Transverse colon (tissue), 4 donors: ENCODE data around the gene NSUN4. TPM values are rescaled to one million over a fixed set of nuclear protein-coding genes. Genes with fewer than 3 reads are reported as not detected.

Experiments used
- DNase-seq: peaks from one replicate; pipeline ENCODE4 v3.0.0-alpha.2; 2019
- H3K27ac ChIP-seq, 4 donors: fragments of 200-600 bp; sonication (generic); 2 replicates each; pipeline ENCODE4 v1.5.1; 2016 to 2018; ENCODE audit warnings: inconsistent platforms in 4 of 4
- H3K27me3 ChIP-seq: fragments of 200-600 bp; sonication (generic); 2 replicates; pipeline ENCODE4 v1.5.1; 2017; ENCODE audit warnings: inconsistent platforms
- H3K36me3 ChIP-seq, 4 donors: fragments of 200-600 bp; sonication (generic); 2 replicates each; pipeline ENCODE4 v1.5.1; 2017 to 2019; ENCODE audit warnings: inconsistent platforms in 4 of 4
- H3K4me1 ChIP-seq, 4 donors: fragments of 200-600 bp; sonication (generic); 2 replicates each; pipeline ENCODE4 v1.5.1; 2017 to 2020; ENCODE audit warnings: inconsistent platforms in 4 of 4
- H3K4me3 ChIP-seq, 4 donors: fragments of 200-600 bp; sonication (generic); 1 replicate in 1 of 4; 2 replicates in 3 of 4; pipeline versions ENCODE4 v1.5.1 to v1.6.1; 2017 to 2019; ENCODE audit warnings: inconsistent platforms in 4 of 4
- H3K9me3 ChIP-seq, 2 donors: fragments of 200-600 bp; sonication (generic); 2 replicates each; pipeline ENCODE4 v1.5.1; 2017 to 2019; ENCODE audit warnings: inconsistent platforms in 2 of 2
- CTCF ChIP-seq, 5 experiments: fragments of 200-600 bp in 3 of 5; fragments of 450-650 bp in 2 of 5; sonication (generic) in 3 of 5; IDR thresholded peaks; 1 replicate in 2 of 5; 2 replicates in 3 of 5; pipeline ENCODE4 v1.5.1; 2016 to 2017; ENCODE audit warnings: antibody characterized with exemption in 5 of 5, inconsistent platforms in 3 of 5, mild to moderate bottlenecking in 2 of 5, moderate library complexity in 1 of 5
- EP300 ChIP-seq: sonication (generic); formaldehyde crosslinking; IDR thresholded peaks from one replicate; pipeline ENCODE4 v1.6.1; 2017; ENCODE audit warnings: antibody characterized with exemption, low read depth
- POLR2A ChIP-seq: fragments of 450-650 bp; IDR thresholded peaks from one replicate; pipeline ENCODE4 v1.6.1; 2016; ENCODE audit warnings: antibody characterized with exemption, mild to moderate bottlenecking, moderate library complexity
- POLR2AphosphoS5 ChIP-seq, 3 donors: sonication (generic); formaldehyde crosslinking; IDR thresholded peaks; one replicate each; pipeline ENCODE4 v1.6.1; 2016; ENCODE audit warnings: antibody characterized with exemption in 3 of 3
- WGBS, 2 donors: methylation state at CpG; one replicate each; pipeline ENCODE4 v1.1.5; 2018; ENCODE audit warnings: low coverage in 1 of 2; 5-methylcytosine and 5-hydroxymethylcytosine counted together
- in situ Hi-C, 4 donors: fragments of 200-750 bp; cut with MboI; loops; one replicate each; pipeline versions ENCODE4 v1.15.0 to v1.15.1; 2017; ENCODE audit warnings: low sequenced_read_pairs in 3 of 4, low pct_ligation_motif_present in 1 of 4, low pct_unique_long_range_greater_than_20kb in 1 of 4
- intact Hi-C: fragments of 100-400 bp; cut with DNase I; formaldehyde crosslinking; loops from one replicate; pipeline ENCODE4 v1.15.1; 2023; ENCODE audit warnings: low total_unique reads
- total RNA-seq, 4 donors: library from RNA; depleted of rRNA; stranded (reverse); fragments of >200 nt; gene quantifications; one replicate each; pipeline ENCODE4 v1.1.0, GENCODE V29; 2016

Gene NSUN4
- total RNA-seq, 4 donors from 2014 or later: 5.6 to 19.7 (median 12.9) TPM

DNA sequence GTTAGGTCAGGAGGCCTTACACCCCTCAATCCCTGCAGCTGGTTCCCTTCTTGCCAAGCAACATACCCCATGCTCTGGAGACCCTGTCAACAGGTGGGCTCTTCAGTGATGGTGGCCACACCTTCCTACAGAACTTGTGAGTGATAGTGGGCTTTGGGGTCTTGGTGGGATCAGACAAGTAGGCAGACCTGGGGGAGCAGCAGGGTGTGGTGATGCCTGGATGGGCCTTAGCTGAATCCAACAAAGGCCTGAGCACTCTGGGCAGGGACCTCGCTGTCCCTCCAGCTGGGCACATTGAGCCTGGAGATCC is 68.4 kb downstream of the NSUN4 start:
- no peak overlapping the region for H3K27ac ChIP-seq
- in situ Hi-C loops: no loop called here
- DNase-seq: no peak
- no peaks in the 10 kb centered on the region for H3K9me3 ChIP-seq
- intact Hi-C loops: loop anchor here (5.0 kb wide), 1 partner anchor 118 kb away; no protein-coding TSS in a partner anchor
- 100% methylated on average over 1 of the region's 1 CpG; no CpG with 5 or more reads in 1 of the 2 donors for WGBS, 2 donors
- H3K4me1 ChIP-seq: peaks cover 0 to 10% (median 4%) of the 10 kb centered on the region in 4 donors
- no peaks in the 10 kb centered on the region for H3K27me3 ChIP-seq
- H3K4me3 ChIP-seq: no peak overlapping the region
- TF ChIP-seq CTCF (IDR thresholded peaks at IDR 0.05) (no peak), POLR2A (no peak), EP300 (no peak), POLR2AphosphoS5 (IDR thresholded peaks at IDR 0.05) (no peak)
- no peaks in the 10 kb centered on the region for H3K36me3 ChIP-seq

GRCh38 chr1:46410156-46411009 is 69.8 kb downstream of the NSUN4 start:
- intact Hi-C loops (no loop called here), in situ Hi-C loops (no loop called here)
- no peak for TF ChIP-seq CTCF (IDR thresholded peaks at IDR 0.05)
- TF ChIP-seq POLR2A: no peak
- TF ChIP-seq POLR2AphosphoS5 (IDR thresholded peaks at IDR 0.05): no peak
- no peak for TF ChIP-seq EP300
- Histone ChIP-seq H3K4me1 (peaks cover 0 to 10% (median 4%) of the 10 kb centered on the region in 4 donors), H3K27ac (no peak overlapping the region), H3K4me3 (no peak overlapping the region), H3K9me3 (no peaks in the 10 kb centered on the region), H3K27me3 (no peaks in the 10 kb centered on the region), H3K36me3 (no peaks in the 10 kb centered on the region)
- WGBS, 2 donors: 84% methylated on average over 14 of the region's 17 CpGs; no CpG with 5 or more reads in 1 of the 2 donors
- DNase-seq: no peak

GRCh38 chr1:46411010-46411405 is 70.4 kb downstream of the NSUN4 start:
- no peak overlapping the region for H3K4me3 ChIP-seq
- TF ChIP-seq EP300: no peak
- TF ChIP-seq POLR2A: no peak
- no peak for TF ChIP-seq POLR2AphosphoS5 (IDR thresholded peaks at IDR 0.05)
- no peak for TF ChIP-seq CTCF (IDR thresholded peaks at IDR 0.05)
- no peak for DNase-seq
- in situ Hi-C loops (no loop called here), intact Hi-C loops (no loop called here)
- H3K9me3 ChIP-seq: no peaks in the 10 kb centered on the region
- 85% methylated on average over 7 of the region's 7 CpGs; no CpG with 5 or more reads in 1 of the 2 donors for WGBS, 2 donors
- peaks cover 0 to 7% (median 3%) of the 10 kb centered on the region in 4 donors for H3K4me1 ChIP-seq
- H3K27ac ChIP-seq: no peak overlapping the region
- H3K36me3 ChIP-seq: no peaks in the 10 kb centered on the region
- no peaks in the 10 kb centered on the region for H3K27me3 ChIP-seq

Other genes with a start within 250 kb of the NSUN4 start
- gene PIK3R3, start 208.2 kb upstream of the NSUN4 start, total RNA-seq: 1 to 10 TPM; 3.0 to 5.9 (median 4.7) TPM
- gene TSPAN1, start 165.7 kb upstream of the NSUN4 start, total RNA-seq: 1,000 to 10,000 TPM in 2 of 4 donors, 100 to 1,000 TPM in 2; 228 to 1,657 (median 1,038) TPM
- gene P3R3URF, start 164.3 kb upstream of the NSUN4 start, total RNA-seq: not detected
- 10 to 100 TPM; 13.3 to 35.5 (median 27.6) TPM for gene POMGNT1, start 142.4 kb upstream of the NSUN4 start, total RNA-seq
- gene LURAP1, start 137.5 kb upstream of the NSUN4 start, total RNA-seq: 1 to 10 TPM in 3 of 4 donors, not detected in 1; 1.9 to 7.0 (median 2.3) TPM
- 10 to 100 TPM in 1 of 4 donors, 1 to 10 TPM in 3; 1.3 to 69.9 (median 3.6) TPM for gene RAD54L, start 93.0 kb upstream of the NSUN4 start, total RNA-seq
- 10 to 100 TPM; 43.4 to 64.3 (median 60.5) TPM for gene LRRC41, start 37.2 kb upstream of the NSUN4 start, total RNA-seq
- gene UQCRH, start 37.1 kb upstream of the NSUN4 start, total RNA-seq: 100 to 1,000 TPM; 108 to 575 (median 330) TPM
- gene FAAH, start 53.5 kb downstream of the NSUN4 start, total RNA-seq: 100 to 1,000 TPM in 2 of 4 donors, 10 to 100 TPM in 2; 90.8 to 349 (median 141) TPM
- not detected for gene DMBX1, start 149.0 kb downstream of the NSUN4 start, total RNA-seq
- not detected for gene KNCN, start 210.8 kb downstream of the NSUN4 start, total RNA-seq